Lower lobe of right lung (tissue), 2 donors: ENCODE measurements around the gene NDUFS3. TPM values are rescaled to one million over a fixed set of nuclear protein-coding genes. Genes with fewer than 3 reads are reported as not detected.
A peak's percentile ranks its signal among the peaks of the same experiment; 100 is the strongest.
"Not testable (repeated sequence)": the region's sequence is repeated elsewhere in the genome, so short reads cannot be mapped to it uniquely, and the experiment has no call there.

Experiments
- ATAC-seq, 2 donors: fragments of 200-7000 bp; cut with Tn5 transposase; one replicate each; pipeline ENCODE4 v1.9.1; 2020 to 2022; ENCODE audit warnings: mild to moderate bottlenecking in 2 of 2, moderate library complexity in 2 of 2
- DNase-seq: peaks from one replicate; pipeline ENCODE4 v3.0.0-alpha.2; 2020
- H3K27ac ChIP-seq: fragments of 200-600 bp; one replicate; pipeline ENCODE4 v1.8.0; 2022
- H3K27me3 ChIP-seq: fragments of 200-600 bp; one replicate; pipeline ENCODE4 v1.8.0; 2022; ENCODE audit warnings: low read depth
- H3K36me3 ChIP-seq: fragments of 200-600 bp; one replicate; pipeline ENCODE4 v1.8.0; 2022; ENCODE audit warnings: mild to moderate bottlenecking
- H3K4me1 ChIP-seq: fragments of 200-600 bp; one replicate; pipeline ENCODE4 v1.8.0; 2022
- H3K4me3 ChIP-seq: fragments of 200-600 bp; one replicate; pipeline ENCODE4 v1.8.0; 2022; ENCODE audit warnings: mild to moderate bottlenecking
- H3K9me3 ChIP-seq: fragments of 200-600 bp; one replicate; pipeline ENCODE4 v1.8.0; 2022
- intact Hi-C: fragments of 100-400 bp; cut with DNase I; formaldehyde crosslinking; loops from one replicate; pipeline ENCODE4 v1.11.0; 2022
- total RNA-seq: library from RNA; stranded (reverse); fragmentation: NEBNext Ultra II Directional; extraction: Animal tissue kit (Norgen Biotek cat#: 25700); gene quantifications from one replicate; pipeline ENCODE4 v1.2.1, GENCODE V29; 2021
- TF ChIP-seq, protein P1 (sequence below): fragments of 200-600 bp; IDR thresholded peaks from one replicate; pipeline ENCODE4 v1.8.0; 2022; ENCODE audit warnings: antibody characterized with exemption, mild to moderate bottlenecking
- donor health status: DM: no; HTN: yes; CAD: no; lungs with severe emphysema.

The NDUFS3 gene
- total RNA-seq, 1 donor from 2014 or later = 79.0 TPM

DNA sequence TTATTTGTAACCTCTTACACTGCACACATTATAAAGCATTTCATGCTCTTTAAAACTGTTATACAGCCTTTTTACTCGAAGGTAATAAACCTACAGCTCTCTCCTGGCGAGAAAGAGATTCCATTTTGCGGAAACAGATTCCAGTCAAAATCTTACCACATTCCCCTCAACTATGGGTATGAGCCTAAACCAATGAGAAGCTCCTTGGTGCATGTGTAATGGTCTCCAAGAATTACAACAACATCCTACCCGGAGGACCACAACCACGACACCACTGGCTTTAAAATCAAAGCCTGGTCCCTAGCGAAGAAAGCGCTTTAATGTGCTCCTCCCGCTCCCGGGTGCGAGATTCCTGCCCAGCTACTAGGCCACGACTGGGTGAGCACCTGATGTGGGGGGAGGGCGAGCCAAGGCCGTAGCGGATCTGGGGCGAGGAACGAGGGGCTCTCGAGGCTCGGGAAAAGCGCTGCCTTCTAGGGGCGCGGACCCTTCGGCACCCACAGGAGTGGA, 26.8 kb upstream of the NDUFS3 start:
- no peak for DNase-seq
- H3K36me3 ChIP-seq = no peaks in the 10 kb centered on the region
- H3K27me3 ChIP-seq = no peaks in the 10 kb centered on the region
- intact Hi-C loops = no loop called here
- H3K4me1 ChIP-seq = peaks cover 46% of the 10 kb centered on the region
- no peaks in the 10 kb centered on the region for H3K9me3 ChIP-seq
- peak overlapping the region; percentile 91 for H3K27ac ChIP-seq
- ATAC-seq = peak; percentile 39 to 41
- H3K4me3 ChIP-seq = peak overlapping the region; percentile 96
- TF ChIP-seq, protein P1, sequence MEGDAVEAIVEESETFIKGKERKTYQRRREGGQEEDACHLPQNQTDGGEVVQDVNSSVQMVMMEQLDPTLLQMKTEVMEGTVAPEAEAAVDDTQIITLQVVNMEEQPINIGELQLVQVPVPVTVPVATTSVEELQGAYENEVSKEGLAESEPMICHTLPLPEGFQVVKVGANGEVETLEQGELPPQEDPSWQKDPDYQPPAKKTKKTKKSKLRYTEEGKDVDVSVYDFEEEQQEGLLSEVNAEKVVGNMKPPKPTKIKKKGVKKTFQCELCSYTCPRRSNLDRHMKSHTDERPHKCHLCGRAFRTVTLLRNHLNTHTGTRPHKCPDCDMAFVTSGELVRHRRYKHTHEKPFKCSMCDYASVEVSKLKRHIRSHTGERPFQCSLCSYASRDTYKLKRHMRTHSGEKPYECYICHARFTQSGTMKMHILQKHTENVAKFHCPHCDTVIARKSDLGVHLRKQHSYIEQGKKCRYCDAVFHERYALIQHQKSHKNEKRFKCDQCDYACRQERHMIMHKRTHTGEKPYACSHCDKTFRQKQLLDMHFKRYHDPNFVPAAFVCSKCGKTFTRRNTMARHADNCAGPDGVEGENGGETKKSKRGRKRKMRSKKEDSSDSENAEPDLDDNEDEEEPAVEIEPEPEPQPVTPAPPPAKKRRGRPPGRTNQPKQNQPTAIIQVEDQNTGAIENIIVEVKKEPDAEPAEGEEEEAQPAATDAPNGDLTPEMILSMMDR = no peak

DNA sequence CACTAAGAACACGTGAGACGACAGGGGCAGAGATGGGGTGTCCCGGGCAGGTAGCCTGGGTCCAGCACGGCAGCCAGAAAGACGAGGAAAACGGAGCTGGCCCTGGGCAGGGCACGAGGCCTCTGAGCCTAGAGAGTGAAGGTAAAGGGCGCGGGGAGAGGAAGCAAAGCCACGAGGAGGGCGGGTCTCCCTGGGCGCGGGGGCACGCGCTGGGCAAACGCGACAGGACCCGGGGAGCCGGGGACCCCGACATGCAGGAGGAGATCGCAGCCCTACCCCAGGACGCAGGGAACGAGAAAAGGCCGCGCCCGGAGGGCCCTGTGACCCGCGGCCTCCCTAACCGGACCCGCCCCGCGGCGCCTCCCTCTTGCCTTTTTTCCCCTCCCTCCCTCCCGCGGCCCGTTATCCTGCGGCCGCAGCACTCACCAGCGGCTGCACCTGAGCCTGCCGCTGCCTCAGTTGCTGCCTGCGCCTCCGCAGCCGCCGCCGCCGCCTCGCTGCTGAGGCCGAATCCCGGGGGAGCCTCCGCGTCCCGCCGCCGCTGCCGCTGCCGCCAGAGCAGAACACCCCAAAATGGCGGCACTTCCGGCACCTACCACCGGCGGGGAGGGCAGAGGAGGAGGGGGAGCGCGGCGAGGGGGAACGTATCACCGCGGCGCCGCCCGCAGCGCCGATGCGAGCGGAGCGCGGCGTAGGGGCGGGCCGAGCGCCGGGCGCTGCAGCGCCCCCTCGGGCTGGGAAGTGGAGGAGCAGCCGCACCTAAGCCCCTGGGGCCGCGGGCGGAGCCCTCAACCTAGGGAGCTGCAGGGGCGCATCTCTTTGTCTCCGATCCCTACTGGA, 26.1 kb upstream of the NDUFS3 start, which contains the start of gene CELF1:
TSS of gene CELF1 (minus strand) at position 567 of the 840 bp plus-strand sequence. CDS start 53,609 bp downstream, outside the sequence.
- Histone ChIP-seq H3K4me3 (peak within 1 kb of the TSS; percentile 96), H3K27ac (peak within 1 kb of the TSS; percentile 91), H3K36me3 (no peaks in the 10 kb centered on the region), H3K27me3 (no peaks in the 10 kb centered on the region), H3K4me1 (peaks cover 39% of the 10 kb centered on the region), H3K9me3 (no peaks in the 10 kb centered on the region)
- ATAC-seq = peak; percentile 99 to 100
- peak; percentile 95 for DNase-seq
- TF ChIP-seq, protein P1 = peak; percentile 93
- intact Hi-C loops = no loop called here

DNA sequence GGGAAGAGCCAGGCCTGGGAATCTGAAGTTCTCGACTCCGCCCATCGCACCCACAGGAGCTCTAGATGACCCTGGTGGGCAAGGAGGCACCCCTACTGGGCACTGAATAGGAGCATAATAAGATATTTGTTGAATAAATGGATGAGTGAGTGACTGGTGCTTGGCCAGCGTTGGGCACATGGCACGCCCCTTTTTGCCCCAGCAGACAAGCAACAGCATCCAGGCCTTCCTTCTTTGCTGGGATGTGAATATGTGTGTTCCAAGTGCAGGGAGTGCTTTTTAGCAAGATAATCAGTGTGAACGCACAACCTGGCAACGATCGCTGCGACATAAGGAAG, 25.5 kb upstream of the NDUFS3 start:
- ATAC-seq (peak; percentile 35 to 42), DNase-seq (no peak)
- intact Hi-C loops = no loop called here
- Histone ChIP-seq H3K27ac (peak overlapping the region; percentile 91), H3K9me3 (no peaks in the 10 kb centered on the region), H3K4me1 (peaks cover 33% of the 10 kb centered on the region), H3K27me3 (no peaks in the 10 kb centered on the region), H3K36me3 (no peaks in the 10 kb centered on the region), H3K4me3 (peak overlapping the region; percentile 96)
- TF ChIP-seq, protein P1 = peak; percentile 35

DNA sequence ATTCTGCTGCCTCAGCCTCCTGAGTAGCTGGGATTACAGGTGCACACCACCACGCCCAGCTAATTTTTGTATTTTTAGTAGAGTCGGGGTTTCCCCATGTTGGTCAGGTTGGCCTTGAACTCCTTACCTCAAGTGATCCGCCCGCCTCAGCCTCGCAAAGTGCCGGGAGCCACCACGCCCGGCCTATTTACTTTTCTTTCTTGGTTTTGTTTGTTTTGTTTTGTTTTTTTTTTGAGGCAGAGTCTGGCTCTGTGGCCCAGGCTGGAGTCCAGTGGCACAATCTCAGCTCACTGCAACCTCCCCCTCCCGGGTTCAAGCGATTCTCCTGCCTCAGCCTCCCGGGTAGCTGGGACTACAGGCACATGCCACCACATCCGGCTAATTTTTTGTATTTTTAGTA, 21.9 kb upstream of the NDUFS3 start:
- intact Hi-C loops, ATAC-seq, H3K4me3 ChIP-seq, H3K9me3 ChIP-seq, DNase-seq, H3K36me3 ChIP-seq, H3K27me3 ChIP-seq, H3K27ac ChIP-seq, H3K4me1 ChIP-seq: not testable (repeated sequence)

DNA sequence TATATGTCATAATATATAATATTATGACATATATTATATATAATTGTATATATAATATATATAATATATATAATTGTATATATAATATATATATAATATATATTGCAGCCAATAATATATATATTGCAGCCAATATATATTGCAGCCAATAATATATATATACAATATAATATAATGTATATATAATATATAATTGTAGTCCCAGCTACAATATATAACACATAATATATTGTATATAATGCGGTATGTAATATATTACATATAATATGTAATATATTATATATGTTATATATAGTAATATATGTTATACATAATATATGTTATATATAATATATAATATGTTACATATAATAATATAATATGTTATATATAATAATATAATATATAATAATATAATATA, 20.2 kb upstream of the NDUFS3 start:
- Histone ChIP-seq H3K27me3 (no peaks in the 10 kb centered on the region), H3K9me3 (no peaks in the 10 kb centered on the region), H3K27ac (no peak overlapping the region), H3K4me1 (peaks cover under 1% of the 10 kb centered on the region), H3K36me3 (no peaks in the 10 kb centered on the region), H3K4me3 (no peak overlapping the region)
- intact Hi-C loops = no loop called here
- DNase-seq (no peak), ATAC-seq (no peak)
- TF ChIP-seq, protein P1 = no peak

DNA sequence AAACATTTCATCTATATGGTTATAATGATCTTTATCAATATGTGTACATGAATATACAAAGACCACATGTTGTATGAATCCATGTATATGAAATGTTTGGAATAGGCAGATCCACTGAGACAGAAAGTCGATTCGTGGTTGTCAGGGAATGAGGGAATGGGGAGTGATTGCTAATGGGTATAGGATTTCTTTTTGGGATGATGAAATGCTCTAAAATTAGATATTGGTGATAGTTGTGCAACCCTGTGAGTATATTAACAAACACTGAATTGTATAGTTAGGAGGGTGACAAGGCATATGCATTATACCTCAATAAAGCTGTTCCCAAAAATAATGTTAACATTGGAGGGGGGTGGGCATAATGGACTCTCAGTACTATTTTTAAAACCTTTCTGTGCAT, 18.4 kb upstream of the NDUFS3 start:
- ATAC-seq (no peak), DNase-seq (no peak)
- Histone ChIP-seq H3K27me3 (no peaks in the 10 kb centered on the region), H3K4me3 (no peak overlapping the region), H3K4me1 (peaks cover 7% of the 10 kb centered on the region), H3K36me3 (no peaks in the 10 kb centered on the region), H3K9me3 (no peaks in the 10 kb centered on the region), H3K27ac (no peak overlapping the region)
- TF ChIP-seq, protein P1 = no peak
- intact Hi-C loops = no loop called here

DNA sequence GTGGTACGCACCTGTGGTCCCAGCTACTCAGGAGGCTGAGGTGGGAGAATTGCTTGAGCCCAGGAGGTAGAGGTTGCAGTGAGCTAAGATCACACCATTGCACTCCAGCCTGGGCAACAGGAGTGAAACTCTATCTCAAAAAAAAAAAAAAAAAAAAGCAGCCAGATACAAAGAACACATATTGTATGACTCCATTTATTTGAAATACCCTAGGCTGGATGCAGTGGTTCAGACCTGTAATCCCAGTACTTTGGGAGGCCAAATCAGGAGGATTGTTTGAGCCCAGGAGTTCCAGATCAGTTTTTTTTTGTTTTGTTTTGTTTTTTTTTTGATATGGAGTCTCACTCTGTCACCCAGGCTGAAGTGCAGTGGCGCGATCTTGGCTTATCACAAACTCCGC, 16.5 kb upstream of the NDUFS3 start:
- H3K27ac ChIP-seq, H3K36me3 ChIP-seq, ATAC-seq, H3K27me3 ChIP-seq, H3K9me3 ChIP-seq, H3K4me3 ChIP-seq, DNase-seq, intact Hi-C loops: not testable (repeated sequence)
- peaks cover 22% of the 10 kb centered on the region for H3K4me1 ChIP-seq

DNA sequence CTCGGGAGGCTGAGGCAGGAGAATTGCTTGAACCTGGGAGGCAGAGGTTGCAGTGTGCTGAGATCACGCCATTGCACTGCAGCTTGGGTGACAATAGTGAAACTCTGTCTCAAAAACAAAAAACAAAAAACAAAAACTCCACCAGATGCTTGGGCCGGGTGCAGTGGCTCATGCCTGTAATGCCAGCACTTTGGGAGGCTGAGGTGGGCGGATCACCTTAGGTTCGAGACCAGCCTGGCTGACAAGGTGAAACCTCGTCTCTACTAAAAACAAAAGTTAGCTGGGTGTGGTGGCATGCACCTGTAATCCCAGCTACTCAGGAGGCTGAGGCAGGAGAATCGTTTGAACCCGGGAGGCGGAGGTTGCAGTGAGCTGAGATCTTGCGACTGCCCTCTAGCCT, 14.5 kb upstream of the NDUFS3 start:
- DNase-seq, intact Hi-C loops, ATAC-seq, H3K9me3 ChIP-seq, H3K4me3 ChIP-seq, H3K27me3 ChIP-seq, H3K27ac ChIP-seq: not testable (repeated sequence)
- Histone ChIP-seq H3K36me3 (peaks cover 13% of the 10 kb centered on the region), H3K4me1 (peaks cover 22% of the 10 kb centered on the region)
